GM20431 (cell line): ENCODE results near the gene MAP2K3.
"Not testable (repeated sequence)": the region's sequence is repeated elsewhere in the genome, so short reads cannot be mapped to it uniquely, and the experiment has no call there.

Experiments
- in situ Hi-C: fragments of 300-500 bp; cut with MseI, MboI; formaldehyde crosslinking; loops from one replicate; pipeline ENCODE4 v1.15.0; 2020; ENCODE audit warnings: low sequenced_read_pairs; ENCODE audit not compliant: unreplicated experiment

The MAP2K3 gene

GRCh38 chr17:21304551-21305151, 20.1 kb downstream of the MAP2K3 start:
- in situ Hi-C loops, result not testable (repeated sequence)

- in situ Hi-C loops, result not testable (repeated sequence)
These were observed 21.1 kb downstream of the MAP2K3 start for GRCh38 chr17:21305431-21306180.

- in situ Hi-C loops, result not testable (repeated sequence)
These were observed 22.2 kb downstream of the MAP2K3 start for GRCh38 chr17:21306611-21307272.

- in situ Hi-C loops, result not testable (repeated sequence)
These were observed 22.7 kb downstream of the MAP2K3 start for GRCh38 chr17:21307273-21307625.

- in situ Hi-C loops, result not testable (repeated sequence)
These were observed 24.4 kb downstream of the MAP2K3 start for GRCh38 chr17:21308931-21309381.

GRCh38 chr17:21310061-21310765, 25.7 kb downstream of the MAP2K3 start:
- in situ Hi-C loops, result not testable (repeated sequence)

- in situ Hi-C loops, result not testable (repeated sequence)
These were observed 26.5 kb downstream of the MAP2K3 start for GRCh38 chr17:21310766-21311602.

- in situ Hi-C loops, result no loop called here
These were observed 28.8 kb downstream of the MAP2K3 start for GRCh38 chr17:21313320-21313719.

GRCh38 chr17:21313761-21314160, 29.2 kb downstream of the MAP2K3 start:
- in situ Hi-C loops, result not testable (repeated sequence)

- in situ Hi-C loops, result not testable (repeated sequence)
These were observed 29.8 kb downstream of the MAP2K3 start for GRCh38 chr17:21314261-21314664.

GRCh38 chr17:21314701-21315111, 30.2 kb downstream of the MAP2K3 start:
- in situ Hi-C loops, result not testable (repeated sequence)

- in situ Hi-C loops, result not testable (repeated sequence)
These were observed 30.9 kb downstream of the MAP2K3 start for GRCh38 chr17:21315246-21316000.

- in situ Hi-C loops, result not testable (repeated sequence)
These were observed 31.8 kb downstream of the MAP2K3 start for GRCh38 chr17:21316212-21316886.

GRCh38 chr17:21316887-21317500, 32.5 kb downstream of the MAP2K3 start:
- in situ Hi-C loops, result not testable (repeated sequence)

- in situ Hi-C loops, result not testable (repeated sequence)
These were observed 33.3 kb downstream of the MAP2K3 start for GRCh38 chr17:21317821-21318220.

- in situ Hi-C loops, result no loop called here
These were observed 33.9 kb downstream of the MAP2K3 start for GRCh38 chr17:21318439-21318838.

- in situ Hi-C loops, result not testable (repeated sequence)
These were observed 34.3 kb downstream of the MAP2K3 start for GRCh38 chr17:21318856-21319255.

GRCh38 chr17:21319256-21319655, 34.7 kb downstream of the MAP2K3 start:
- in situ Hi-C loops, result not testable (repeated sequence)
